Measurements from ENCODE around the gene REXO1.
A peak's percentile ranks its signal among the peaks of the same experiment; 100 is the strongest.

Gene REXO1

GRCh38 chr19:1790054-1790792 is 58.1 kb downstream of the REXO1 start:
- no peak for DNase-seq (ENCODE audit: low spot score)

GRCh38 chr19:1789261-1790041 is 58.8 kb downstream of the REXO1 start:
- DNase-seq (ENCODE audit: low spot score), result no peak

GRCh38 chr19:1787116-1787515 is 61.2 kb downstream of the REXO1 start:
- DNase-seq (ENCODE audit: low spot score), result no peak

- DNase-seq (ENCODE audit: low spot score), result no peak
Measured at GRCh38 chr19:1786668-1787067, 61.6 kb downstream of the REXO1 start.

GRCh38 chr19:1785310-1785709 is 63.0 kb downstream of the REXO1 start:
- DNase-seq (ENCODE audit: low spot score), result no peak

- no peak for DNase-seq (ENCODE audit: low spot score)
Measured at GRCh38 chr19:1783874-1784273, 64.4 kb downstream of the REXO1 start.

GRCh38 chr19:1783354-1783753 is 64.9 kb downstream of the REXO1 start:
- DNase-seq (ENCODE audit: low spot score), result no peak

GRCh38 chr19:1782521-1782920 is 65.8 kb downstream of the REXO1 start:
- no peak for DNase-seq (ENCODE audit: low spot score)

GRCh38 chr19:1780272-1780958 is 67.9 kb downstream of the REXO1 start:
- DNase-seq (ENCODE audit: low spot score), result no peak

GRCh38 chr19:1779574-1779973 is 68.7 kb downstream of the REXO1 start:
- DNase-seq (ENCODE audit: low spot score), result no peak

- DNase-seq (ENCODE audit: low spot score), result no peak
Measured at GRCh38 chr19:1777149-1777548, 71.1 kb downstream of the REXO1 start.

- DNase-seq (ENCODE audit: low spot score), result no peak
Measured at GRCh38 chr19:1776606-1777147, 71.6 kb downstream of the REXO1 start.

GRCh38 chr19:1775951-1776605 is 72.2 kb downstream of the REXO1 start:
- no peak for DNase-seq (ENCODE audit: low spot score)

GRCh38 chr19:1774989-1775772 is 73.1 kb downstream of the REXO1 start:
- peak; percentile 47 for DNase-seq (ENCODE audit: low spot score)

- DNase-seq (ENCODE audit: low spot score), result no peak
Measured at GRCh38 chr19:1773184-1773583, 75.1 kb downstream of the REXO1 start.

GRCh38 chr19:1770866-1771576 is 77.3 kb downstream of the REXO1 start:
- no peak for DNase-seq (ENCODE audit: low spot score)

GRCh38 chr19:1769645-1769985 is 78.7 kb downstream of the REXO1 start:
- DNase-seq (ENCODE audit: low spot score), result no peak

- DNase-seq (ENCODE audit: low spot score), result no peak
Measured at GRCh38 chr19:1768918-1769644, 79.2 kb downstream of the REXO1 start.

GRCh38 chr19:1768248-1768647 is 80.0 kb downstream of the REXO1 start:
- DNase-seq (ENCODE audit: low spot score), result no peak

Measured in SK-N-DZ (cell line).